ENCODE data around the gene FAM78B.

GRCh38 chr1:166128195-166128594 lies 38.6 kb downstream of the FAM78B start:
- TF ChIP-seq POLR2AphosphoS5 (IDR thresholded peaks at IDR 0.05; ENCODE audit: low read depth, low read length) (no peak), CTCF (IDR thresholded peaks at IDR 0.05) (no peak)
